Mucosa of rectum (tissue), 2 donors: ENCODE data around the gene PALMD.

Experiments used
- H3K27ac ChIP-seq, 2 donors: one replicate each; pipeline ENCODE4 v1.7.0; 2013; ENCODE audit warnings: inconsistent platforms in 2 of 2, low read depth in 2 of 2, low read length in 2 of 2
- H3K27me3 ChIP-seq, 2 donors: one replicate each; pipeline ENCODE4 v1.7.0; 2013; ENCODE audit warnings: low read length in 2 of 2; ENCODE audit not compliant: control insufficient read depth in 2 of 2, insufficient read depth in 2 of 2
- H3K36me3 ChIP-seq, 2 donors: one replicate each; pipeline ENCODE4 v1.7.0; 2013; ENCODE audit warnings: low read length in 2 of 2; ENCODE audit not compliant: control insufficient read depth in 2 of 2, insufficient read depth in 2 of 2
- H3K4me1 ChIP-seq, 2 donors: one replicate each; pipeline ENCODE4 v1.7.0; 2013; ENCODE audit warnings: low read length in 2 of 2, mild to moderate bottlenecking in 1 of 2; ENCODE audit not compliant: control insufficient read depth in 2 of 2, insufficient read depth in 2 of 2
- H3K4me3 ChIP-seq, 2 donors: one replicate each; pipeline ENCODE4 v1.7.0; 2013; ENCODE audit warnings: low read length in 2 of 2
- H3K9ac ChIP-seq, 2 donors: one replicate each; pipeline ENCODE4 v1.7.0; 2013; ENCODE audit warnings: low read length in 2 of 2, low read depth in 1 of 2, mild to moderate bottlenecking in 1 of 2
- H3K9me3 ChIP-seq, 2 donors: one replicate each; pipeline ENCODE4 v1.7.0; 2013; ENCODE audit warnings: low read length in 2 of 2; ENCODE audit not compliant: control insufficient read depth in 2 of 2
- donor health status: healthy.
- donor health status: Normal muscosa, but diverticular disease.

Gene PALMD

GRCh38 chr1:99644279-99645004, 1.5 kb upstream of the PALMD start:
- no peak overlapping the region for H3K4me3 ChIP-seq
- no peaks in the 10 kb centered on the region for H3K9me3 ChIP-seq
- no peak overlapping the region for H3K27ac ChIP-seq
- no peaks in the 10 kb centered on the region for H3K36me3 ChIP-seq
- H3K9ac ChIP-seq: no peak overlapping the region
- peaks cover 0 to 3% of the 10 kb centered on the region in 2 donors for H3K27me3 ChIP-seq
- H3K4me1 ChIP-seq: peaks cover 0 to 3% of the 10 kb centered on the region in 2 donors

GRCh38 chr1:99645203-99645602, 710 bp upstream of the PALMD start:
- H3K36me3 ChIP-seq: no peaks in the 10 kb centered on the region
- H3K27me3 ChIP-seq: peaks cover 0 to 3% of the 10 kb centered on the region in 2 donors
- H3K9me3 ChIP-seq: no peaks in the 10 kb centered on the region
- H3K9ac ChIP-seq: no peak overlapping the region
- H3K27ac ChIP-seq: no peak overlapping the region
- H3K4me1 ChIP-seq: peaks cover 0 to 3% of the 10 kb centered on the region in 2 donors
- H3K4me3 ChIP-seq: no peak overlapping the region

- Histone ChIP-seq H3K4me3 (peak overlapping the region in 1 of 2 donors; percentile 63), H3K27ac (no peak overlapping the region), H3K9me3 (no peaks in the 10 kb centered on the region), H3K9ac (no peak overlapping the region), H3K36me3 (no peaks in the 10 kb centered on the region), H3K27me3 (peaks cover 0 to 3% of the 10 kb centered on the region in 2 donors), H3K4me1 (peaks cover 0 to 3% of the 10 kb centered on the region in 2 donors)
These were observed 955 bp downstream of the PALMD start for GRCh38 chr1:99646868-99647267.

- H3K9me3 ChIP-seq: no peaks in the 10 kb centered on the region
- no peak overlapping the region for H3K9ac ChIP-seq
- no peak overlapping the region for H3K4me3 ChIP-seq
These were observed 1.6 kb downstream of the PALMD start for GRCh38 chr1:99647490-99647889.

GRCh38 chr1:99648107-99648506, 2.2 kb downstream of the PALMD start:
- H3K9me3 ChIP-seq: no peaks in the 10 kb centered on the region
- H3K36me3 ChIP-seq: no peaks in the 10 kb centered on the region
- peaks cover 0 to 3% of the 10 kb centered on the region in 2 donors for H3K27me3 ChIP-seq
- H3K4me3 ChIP-seq: no peak overlapping the region
- peaks cover 0 to 3% of the 10 kb centered on the region in 2 donors for H3K4me1 ChIP-seq
- H3K9ac ChIP-seq: no peak overlapping the region
- H3K27ac ChIP-seq: peak overlapping the region in 1 of 2 donors; percentile 26

More at GRCh38 chr1:99647490-99647889, 1.6 kb downstream of the PALMD start:
- no peaks in the 10 kb centered on the region for H3K36me3 ChIP-seq
- H3K27me3 ChIP-seq: peaks cover 0 to 3% of the 10 kb centered on the region in 2 donors
- peak overlapping the region in 1 of 2 donors; percentile 26 for H3K27ac ChIP-seq
- H3K4me1 ChIP-seq: peaks cover 0 to 3% of the 10 kb centered on the region in 2 donors

GRCh38 chr1:99650030-99650429, 4.1 kb downstream of the PALMD start:
- H3K9ac ChIP-seq: no peak overlapping the region
- H3K27me3 ChIP-seq: peaks cover 0 to 3% of the 10 kb centered on the region in 2 donors
- no peak overlapping the region for H3K4me3 ChIP-seq
- peaks cover 0 to 3% of the 10 kb centered on the region in 2 donors for H3K4me1 ChIP-seq
- no peak overlapping the region for H3K27ac ChIP-seq
- no peaks in the 10 kb centered on the region for H3K9me3 ChIP-seq
- no peaks in the 10 kb centered on the region for H3K36me3 ChIP-seq

- Histone ChIP-seq H3K27me3 (peaks cover 0 to under 1% of the 10 kb centered on the region in 2 donors), H3K4me3 (no peak overlapping the region), H3K4me1 (peaks cover 0 to 2% of the 10 kb centered on the region in 2 donors), H3K9ac (no peak overlapping the region), H3K36me3 (no peaks in the 10 kb centered on the region), H3K27ac (no peak overlapping the region), H3K9me3 (no peaks in the 10 kb centered on the region)
These were observed 5.0 kb downstream of the PALMD start for GRCh38 chr1:99650773-99651437.

- H3K4me1 ChIP-seq: no peaks in the 10 kb centered on the region
- H3K36me3 ChIP-seq: no peaks in the 10 kb centered on the region
- no peak overlapping the region for H3K27ac ChIP-seq
- no peak overlapping the region for H3K4me3 ChIP-seq
- no peaks in the 10 kb centered on the region for H3K9me3 ChIP-seq
- H3K27me3 ChIP-seq: no peaks in the 10 kb centered on the region
- no peak overlapping the region for H3K9ac ChIP-seq
These were observed 7.0 kb downstream of the PALMD start for GRCh38 chr1:99652881-99653281.

GRCh38 chr1:99655376-99655775, 9.5 kb downstream of the PALMD start:
- H3K4me1 ChIP-seq: no peaks in the 10 kb centered on the region
- no peak overlapping the region for H3K27ac ChIP-seq
- H3K36me3 ChIP-seq: no peaks in the 10 kb centered on the region

GRCh38 chr1:99656701-99657100, 10.8 kb downstream of the PALMD start:
- Histone ChIP-seq H3K27ac (no peak overlapping the region), H3K4me3 (no peak overlapping the region), H3K36me3 (no peaks in the 10 kb centered on the region), H3K27me3 (no peaks in the 10 kb centered on the region), H3K9ac (no peak overlapping the region), H3K4me1 (no peaks in the 10 kb centered on the region), H3K9me3 (no peaks in the 10 kb centered on the region)

More at GRCh38 chr1:99655376-99655775, 9.5 kb downstream of the PALMD start:
- no peaks in the 10 kb centered on the region for H3K27me3 ChIP-seq
- no peak overlapping the region for H3K9ac ChIP-seq
- H3K4me3 ChIP-seq: no peak overlapping the region
- no peaks in the 10 kb centered on the region for H3K9me3 ChIP-seq
